Myocyte (in vitro differentiated cells): ENCODE results near the gene KCNMB1. TPM values are rescaled to one million over a fixed set of nuclear protein-coding genes. Genes with fewer than 3 reads are reported as not detected.

ENCODE experiments used
- DNase-seq: peaks from one replicate; pipeline ENCODE4 v3.0.0-alpha.2; 2012; ENCODE audit warnings: low read depth
- total RNA-seq: library from RNA; depleted of rRNA; stranded (reverse); fragments of >200 nt; gene quantifications from 2 replicates; pipeline ENCODE4 v1.2.3, GENCODE V29; 2014

Gene KCNMB1
- total RNA-seq, 1 donor from 2014 or later: not detected

DNA sequence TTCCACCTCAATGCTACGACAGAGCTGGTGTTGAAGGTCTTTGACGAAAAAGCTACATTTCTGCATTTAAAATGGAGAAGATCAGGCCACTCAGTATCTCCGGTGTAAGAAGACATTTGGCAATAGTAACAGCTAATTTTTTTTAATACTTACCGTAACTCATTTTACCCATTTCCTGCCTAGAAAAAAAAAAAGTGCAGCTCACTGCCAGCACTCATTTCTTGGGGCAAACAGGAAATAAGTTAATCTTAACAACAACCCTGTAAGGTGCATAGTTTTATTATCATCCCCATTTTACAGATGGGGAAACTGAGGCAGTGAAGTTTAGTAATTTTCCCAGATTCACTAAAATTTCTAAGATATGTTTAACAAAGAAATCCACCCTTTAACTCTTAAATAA, 27.4 kb upstream of the KCNMB1 start:
- no peak for DNase-seq

DNA sequence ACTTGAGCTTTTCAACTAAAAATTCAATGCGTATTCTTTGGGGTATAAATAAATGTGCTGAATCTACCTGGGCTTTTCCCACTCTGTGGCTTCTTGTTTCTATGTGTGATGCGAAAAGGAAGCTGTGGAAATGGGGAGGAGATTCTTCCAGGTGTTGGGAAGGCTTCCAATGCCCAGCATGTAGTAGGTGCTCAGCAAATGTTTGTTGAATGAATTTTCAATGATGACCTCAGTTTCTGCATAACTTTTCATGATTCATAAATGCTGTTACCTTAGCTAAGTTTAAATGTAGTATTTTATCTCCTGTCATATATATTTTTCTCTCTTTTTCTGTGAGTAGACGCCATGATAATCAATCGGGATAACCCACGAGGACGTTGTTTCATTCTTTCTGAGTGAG, 25.6 kb upstream of the KCNMB1 start:
- DNase-seq: no peak

DNA sequence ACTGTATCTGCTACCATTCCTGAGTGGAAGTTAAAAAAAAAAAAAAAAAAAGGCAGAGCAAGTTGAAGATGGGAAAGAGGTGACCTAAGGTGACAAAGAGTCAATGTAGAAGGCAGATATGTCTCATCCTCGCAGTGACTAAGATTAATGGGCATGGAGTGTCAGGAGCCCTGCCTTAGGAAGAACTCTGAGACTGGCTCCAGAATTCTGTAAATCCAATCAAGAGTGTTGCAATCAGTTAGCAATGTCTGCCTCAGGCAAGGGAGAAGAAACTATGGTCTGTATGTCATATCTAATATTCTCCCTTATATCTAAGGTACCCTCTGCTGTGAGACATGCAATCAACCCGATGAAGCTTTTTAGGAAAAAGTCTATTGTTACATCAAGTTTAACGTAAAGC, 24.7 kb upstream of the KCNMB1 start:
- DNase-seq: no peak

DNA sequence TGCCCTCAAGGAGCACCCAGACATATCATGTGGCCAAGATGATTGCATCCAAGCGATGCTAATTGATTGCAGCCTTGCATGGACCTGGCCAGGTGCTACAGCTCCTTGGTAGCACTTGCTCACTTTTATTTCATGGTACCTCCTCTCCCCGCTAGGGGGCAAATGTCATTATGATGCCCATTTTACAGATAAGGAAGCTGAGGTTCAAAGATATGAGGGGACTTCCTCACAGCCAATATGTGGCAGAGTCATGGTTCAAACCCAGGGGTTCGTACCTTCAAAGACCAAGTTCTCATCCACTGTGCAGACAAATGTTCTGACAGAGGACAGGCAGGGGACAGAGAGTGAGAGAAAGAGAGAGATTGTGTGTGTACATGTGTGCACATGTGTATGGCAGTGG, 21.9 kb upstream of the KCNMB1 start:
- DNase-seq: no peak

DNA sequence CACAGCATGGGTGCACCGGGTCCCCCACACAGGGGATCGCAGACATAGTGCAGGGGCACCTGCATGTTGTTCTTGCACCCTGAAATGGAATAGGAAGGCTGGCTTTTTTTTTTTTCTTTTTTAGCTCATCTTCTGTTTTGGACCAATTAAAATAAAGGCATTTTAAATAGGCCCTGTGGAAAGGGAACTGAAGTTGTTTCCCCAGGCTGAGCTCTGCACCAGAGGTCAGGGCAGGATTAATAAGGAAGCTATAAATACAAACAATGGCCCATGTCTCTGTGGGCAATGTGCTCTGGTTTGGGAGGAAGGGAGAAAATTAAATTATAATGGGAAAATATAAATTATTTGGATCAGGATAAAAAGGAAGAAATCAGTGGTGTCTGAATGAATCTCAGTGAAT, 21.2 kb upstream of the KCNMB1 start:
- DNase-seq: no peak

DNA sequence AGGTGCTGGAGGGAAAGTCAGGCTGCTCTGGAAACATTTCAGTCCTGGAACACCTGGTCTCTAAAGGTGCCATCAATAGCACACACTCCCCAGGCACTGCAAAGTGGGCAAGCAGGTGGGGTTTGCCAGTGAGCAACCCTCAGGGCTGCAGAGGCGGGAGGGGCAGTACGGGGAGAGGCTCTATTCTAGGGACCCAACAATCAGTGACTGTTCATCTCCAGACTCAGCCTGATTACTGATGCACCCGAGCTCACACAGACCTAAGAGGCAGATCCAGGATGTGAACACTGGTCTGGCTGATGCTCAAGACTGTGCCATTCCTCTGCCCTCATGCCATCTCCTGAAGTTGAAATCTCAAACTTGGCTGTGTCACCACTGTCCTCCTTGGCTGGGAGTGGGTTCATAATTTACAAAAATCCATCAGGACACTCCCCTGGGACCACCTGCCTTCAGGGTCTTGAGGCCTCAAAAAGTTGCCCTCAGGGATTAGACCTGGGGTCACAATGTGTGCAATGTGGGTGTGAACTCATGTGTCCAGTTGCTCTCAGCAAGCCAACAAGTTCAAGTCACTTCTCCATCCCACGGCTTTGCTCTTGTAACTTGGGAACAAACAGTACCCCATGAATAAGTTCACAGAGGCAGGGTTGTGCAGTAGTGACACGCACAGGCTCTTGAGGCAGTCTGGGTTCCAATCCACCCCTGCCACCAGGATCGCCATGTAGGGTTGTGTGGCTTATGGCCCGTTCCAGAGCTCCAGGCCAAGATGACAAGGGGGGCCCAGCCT, 19.9 kb upstream of the KCNMB1 start:
- DNase-seq: no peak

DNA sequence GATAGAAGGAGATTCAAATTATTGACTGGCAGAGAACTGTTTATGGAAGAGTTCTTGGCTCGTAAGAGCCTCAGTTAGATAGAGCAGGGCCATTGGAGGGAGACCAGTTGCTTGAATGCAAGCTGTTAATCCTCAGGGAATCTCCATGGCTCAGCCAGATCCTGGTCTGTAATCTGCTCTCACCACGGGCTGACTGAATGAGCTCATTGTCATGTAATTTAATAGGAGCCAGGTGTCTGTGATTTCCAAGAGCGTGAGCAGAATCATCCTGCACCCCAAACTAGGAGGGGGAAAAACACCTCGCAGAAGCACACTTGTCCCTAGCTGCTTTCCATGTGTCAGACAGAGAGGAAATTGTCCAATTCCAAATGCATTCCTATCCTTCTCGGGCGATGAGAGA, 19.1 kb upstream of the KCNMB1 start:
- DNase-seq: peak; percentile 52

DNA sequence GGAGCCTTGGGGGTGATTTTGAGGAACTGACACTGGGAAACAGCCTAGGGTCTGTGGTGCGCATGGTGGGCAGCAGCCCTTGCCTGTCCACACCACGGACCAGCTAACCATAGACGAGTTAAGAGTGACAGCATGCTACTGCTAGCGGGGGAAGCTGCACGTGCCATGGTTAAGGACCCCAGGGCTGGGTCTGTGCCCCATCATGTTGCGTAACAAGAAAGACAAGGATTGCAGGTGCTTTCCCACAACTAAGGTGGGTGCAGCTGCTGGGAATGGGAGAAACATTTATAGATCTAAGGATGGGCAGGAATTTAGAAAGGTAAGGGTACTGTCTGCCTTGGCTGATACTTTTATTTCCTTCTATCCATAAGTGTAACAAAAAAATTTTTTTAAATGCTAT, 17.9 kb upstream of the KCNMB1 start:
- no peak for DNase-seq

DNA sequence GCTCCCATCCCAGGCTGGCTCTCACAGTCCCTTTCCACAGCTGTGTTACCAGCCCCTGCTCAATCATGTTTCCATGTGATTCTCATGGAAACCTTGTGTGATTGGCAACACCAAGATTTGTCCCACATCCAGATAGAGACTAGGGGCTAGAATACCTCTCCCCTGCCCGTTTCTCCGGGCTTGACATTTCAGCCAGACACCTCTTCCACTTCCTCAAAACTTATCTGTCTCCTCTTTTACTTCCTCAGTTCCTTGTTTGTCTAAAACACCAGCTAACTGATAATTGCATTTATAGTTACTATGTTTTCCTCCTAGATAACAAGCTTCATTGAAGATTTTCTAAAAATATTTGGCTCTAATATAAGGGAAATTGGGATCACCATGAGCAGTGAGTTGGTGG, 16.6 kb upstream of the KCNMB1 start:
- no peak for DNase-seq

DNA sequence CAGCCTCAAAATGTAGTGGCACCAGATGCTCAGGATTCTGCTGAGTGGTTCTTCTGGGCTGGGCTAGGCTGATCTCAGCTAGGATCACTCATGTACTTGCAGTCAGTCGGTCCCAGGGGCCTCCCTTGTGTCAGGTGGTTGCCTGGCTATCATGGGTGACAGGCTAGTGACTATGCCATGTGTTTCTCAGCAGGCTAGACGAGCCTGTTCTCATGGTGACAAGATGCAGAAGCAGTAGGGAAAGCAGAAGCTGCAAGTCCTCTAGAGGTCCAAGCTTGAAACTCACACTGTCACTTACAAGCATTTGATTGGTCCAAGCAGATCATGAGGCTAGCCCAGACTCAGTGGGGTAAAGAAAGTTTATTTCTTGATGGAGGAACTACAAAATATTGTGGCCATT, 15.2 kb upstream of the KCNMB1 start:
- DNase-seq: no peak

DNA sequence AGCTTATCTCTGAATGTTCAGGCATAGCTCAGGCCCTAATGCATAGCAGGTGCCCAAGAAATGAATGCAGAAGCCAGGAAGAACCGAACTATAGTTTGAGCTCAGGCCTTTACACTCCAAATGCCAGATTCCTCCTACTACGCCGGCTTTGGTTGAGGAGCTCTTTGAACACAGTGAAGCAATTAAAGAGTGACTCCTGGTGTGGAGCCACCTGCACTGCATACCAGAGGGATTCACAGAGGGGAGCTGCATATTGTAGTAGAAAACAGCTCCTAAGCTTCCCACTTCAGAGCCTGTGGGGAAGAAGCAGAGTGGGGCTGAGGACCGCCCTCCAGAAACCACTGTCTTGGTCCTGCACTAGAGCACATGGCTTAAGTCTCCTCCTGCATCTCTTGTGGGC, 14.5 kb upstream of the KCNMB1 start:
- DNase-seq: no peak

DNA sequence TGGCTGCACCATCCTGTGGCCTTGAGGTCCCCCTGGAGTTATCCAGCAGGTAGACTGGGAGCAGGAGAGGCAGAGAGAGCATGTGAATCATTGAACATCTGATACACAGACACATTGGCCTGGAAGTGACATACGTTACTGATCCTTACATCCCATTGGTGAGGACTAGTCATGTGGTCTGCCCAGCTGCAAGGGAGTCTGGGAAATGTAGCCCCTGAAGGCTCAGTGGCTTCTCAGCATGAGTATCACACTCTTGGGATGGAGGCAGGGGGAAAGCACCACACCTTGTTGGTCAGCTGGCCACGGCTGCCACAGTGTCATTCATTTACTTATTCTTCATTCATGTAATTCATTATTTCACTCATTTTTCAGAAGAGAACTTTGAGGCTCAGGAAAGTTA, 13.3 kb upstream of the KCNMB1 start:
- DNase-seq: no peak

DNA sequence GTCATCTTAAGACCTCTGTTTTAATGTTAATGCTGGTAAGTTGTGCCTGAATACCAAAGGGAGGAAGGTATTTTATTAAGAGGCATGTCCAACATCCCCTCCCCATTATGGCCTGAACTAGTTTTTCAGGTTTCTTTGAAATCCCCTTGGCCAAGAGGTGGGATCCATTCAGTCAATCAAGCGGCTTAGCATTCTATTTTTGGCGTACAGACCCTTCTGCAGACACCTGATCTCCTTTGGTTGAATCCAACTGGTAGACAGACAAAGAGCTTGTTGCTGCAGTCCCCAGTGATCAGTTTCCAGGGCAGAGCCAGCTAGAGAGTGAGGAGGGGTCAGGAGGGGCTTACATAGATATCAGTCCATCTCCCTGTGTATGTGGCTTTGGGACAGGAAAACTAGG, 7.9 kb upstream of the KCNMB1 start:
- no peak for DNase-seq

DNA sequence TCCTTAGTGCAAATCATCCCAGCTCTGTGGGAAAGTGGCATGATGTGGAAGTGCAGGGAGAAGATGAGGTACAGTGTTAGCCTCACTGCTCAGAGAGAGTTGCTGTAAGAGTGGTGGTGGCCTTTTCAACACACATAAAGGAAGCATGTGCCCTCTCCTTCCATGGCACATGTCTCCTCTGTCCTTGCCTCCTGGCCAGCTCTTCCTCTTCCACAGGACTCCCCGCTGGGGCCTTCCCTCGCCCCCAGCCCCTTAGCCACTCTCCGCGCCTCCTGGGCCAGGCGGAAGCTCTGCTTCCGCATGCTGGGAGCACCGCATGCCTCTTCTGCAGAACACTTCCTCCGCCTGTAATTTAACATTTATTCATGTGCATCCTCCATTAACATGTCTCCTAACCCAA, 4.8 kb upstream of the KCNMB1 start:
- no peak for DNase-seq

DNA sequence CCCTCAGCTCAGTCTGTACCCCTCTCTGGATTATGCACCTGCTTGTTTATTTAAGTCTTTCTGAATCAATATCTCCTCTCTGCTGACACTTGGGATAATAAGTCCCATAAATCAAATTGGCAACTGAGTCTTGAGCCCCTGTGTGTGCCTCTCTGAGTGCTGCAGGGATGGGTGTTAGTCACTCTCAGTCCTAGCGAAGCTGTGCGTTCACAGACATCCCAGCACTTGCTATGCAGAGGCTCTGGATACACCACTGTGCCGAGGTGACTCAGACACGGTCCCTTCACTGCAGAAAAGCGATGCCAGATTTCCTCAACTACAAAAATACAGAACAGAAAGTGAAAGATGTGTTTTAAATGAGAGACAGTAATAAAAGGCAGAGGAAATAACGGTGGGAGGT, 4.1 kb upstream of the KCNMB1 start:
- DNase-seq: no peak

DNA sequence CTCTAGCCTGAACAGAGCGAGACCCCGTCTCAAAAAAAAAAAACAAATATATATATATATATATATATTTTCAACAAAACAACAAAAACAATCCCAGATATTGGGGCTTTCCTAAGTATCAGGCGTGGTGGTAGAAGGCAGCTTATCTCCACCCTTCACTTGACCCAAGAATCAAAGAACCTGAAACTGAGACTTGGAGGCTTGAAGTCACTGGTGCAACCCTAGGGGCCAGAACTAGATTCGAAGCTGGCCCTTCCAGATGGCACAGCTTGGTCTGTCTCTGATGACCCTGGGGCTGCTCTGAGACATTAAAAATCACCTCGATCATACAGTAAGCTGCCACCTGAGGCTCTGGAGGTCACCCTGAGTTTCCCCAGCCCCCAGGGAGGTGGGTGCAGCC, 1.3 kb upstream of the KCNMB1 start:
- no peak for DNase-seq

DNA sequence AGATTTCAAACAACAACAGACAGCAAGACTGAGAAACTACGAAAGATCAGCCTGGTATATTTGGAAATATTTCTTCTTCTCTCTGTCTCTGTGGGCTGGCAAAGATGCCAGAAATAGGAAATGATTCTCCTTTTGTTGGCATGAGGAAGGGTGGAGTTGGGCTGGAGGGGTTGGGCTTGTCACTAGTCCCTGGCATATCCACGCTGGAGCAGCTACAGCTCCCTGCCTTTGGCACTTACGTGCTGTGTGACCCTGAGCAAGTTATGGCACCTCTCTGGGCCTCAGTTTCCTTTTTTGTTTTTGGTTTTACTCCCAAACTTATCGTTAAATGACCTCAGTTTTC, 354 bp upstream of the KCNMB1 start:
- peak; percentile 1 for DNase-seq

DNA sequence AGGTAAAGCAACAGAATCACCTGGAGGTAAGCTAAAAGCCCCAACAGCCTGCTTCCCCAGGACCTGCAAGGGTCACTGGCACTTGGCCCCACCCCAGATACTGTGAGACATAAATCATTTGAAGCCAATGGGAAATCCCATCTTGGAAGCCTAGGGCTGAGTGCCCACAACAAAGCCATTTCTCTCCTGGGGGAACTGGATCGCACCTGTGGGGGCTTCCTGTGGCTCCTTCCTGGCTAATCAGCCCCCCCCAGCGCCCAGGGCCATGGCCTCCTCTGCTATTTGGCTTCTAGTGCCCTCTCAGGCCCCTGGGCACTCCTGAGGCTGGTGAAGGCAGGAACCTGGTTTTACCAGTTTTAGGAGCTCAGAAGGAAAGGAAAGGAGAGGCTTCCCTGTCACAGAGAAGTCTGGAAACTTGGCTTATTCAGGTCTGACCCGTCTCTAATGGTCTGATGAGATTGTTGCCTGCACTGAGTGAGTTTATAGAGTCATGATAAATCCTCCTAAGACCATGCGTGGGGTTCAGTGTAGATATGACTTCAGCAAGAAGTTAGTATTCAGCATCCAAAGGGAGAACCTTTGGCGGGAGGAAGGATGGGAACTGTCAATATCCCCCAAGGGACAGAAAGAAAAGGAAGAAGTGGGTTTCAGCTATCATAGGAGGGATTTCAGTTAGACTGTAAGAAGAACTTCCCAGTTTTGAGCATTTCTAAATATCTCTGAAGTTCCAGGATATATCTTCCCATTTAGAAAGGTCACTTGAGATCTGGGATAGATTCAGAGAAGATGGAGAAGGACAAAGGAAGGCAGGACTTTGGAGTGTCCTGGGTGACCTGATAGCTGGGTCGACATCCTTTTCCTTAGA, 1.2 kb downstream of the KCNMB1 start:
- DNase-seq: no peak

DNA sequence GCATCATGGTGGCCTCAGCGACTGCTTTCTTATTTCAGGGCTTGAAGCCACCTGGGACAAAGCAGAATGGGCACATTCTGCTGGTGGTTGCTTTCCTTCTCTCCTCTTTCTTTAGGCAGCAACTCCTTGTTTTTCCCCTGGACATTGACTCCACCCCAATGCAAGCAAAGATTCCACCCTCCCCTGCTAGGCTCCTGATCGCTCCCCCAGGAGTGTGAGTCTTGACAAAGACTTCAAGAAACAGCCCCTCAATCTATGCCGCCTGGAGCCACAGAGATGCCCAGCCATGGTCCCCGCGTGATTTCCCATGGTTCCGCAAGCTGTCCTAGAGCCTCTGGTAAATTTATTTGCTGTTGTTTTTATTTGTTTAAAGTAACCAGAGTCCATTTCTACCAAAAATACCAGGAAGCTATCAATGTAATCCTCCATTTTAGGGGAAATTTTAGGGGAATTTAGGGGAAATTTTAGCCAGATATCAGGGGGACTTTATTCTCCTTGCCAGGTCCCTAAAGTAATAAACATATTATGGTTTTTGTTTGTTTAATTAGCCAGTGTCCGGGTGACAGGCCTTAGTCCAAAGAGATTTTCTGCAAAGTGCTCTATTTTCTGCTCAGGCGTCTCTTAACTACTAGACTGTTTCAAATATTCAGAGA, 2.3 kb downstream of the KCNMB1 start:
- no peak for DNase-seq

DNA sequence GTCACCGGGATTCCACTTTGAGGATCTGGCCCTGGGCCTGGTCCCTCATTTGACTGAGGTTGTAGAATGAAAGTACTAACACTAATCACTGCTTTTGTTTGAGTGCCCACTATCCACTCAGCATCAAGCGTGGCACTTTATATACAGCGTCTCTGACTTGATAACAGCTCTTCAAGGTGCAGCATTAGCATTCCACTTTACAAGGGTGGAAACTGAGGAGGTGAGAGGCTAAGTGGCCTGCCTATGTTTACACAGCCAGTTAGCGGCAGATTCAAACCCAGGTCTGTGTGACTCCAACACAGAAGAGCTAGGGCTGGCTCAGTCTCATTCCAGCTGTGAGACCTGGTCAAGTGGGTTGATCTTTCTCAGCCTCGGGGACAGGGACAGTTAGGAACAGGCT, 5.9 kb downstream of the KCNMB1 start:
- DNase-seq: no peak

DNA sequence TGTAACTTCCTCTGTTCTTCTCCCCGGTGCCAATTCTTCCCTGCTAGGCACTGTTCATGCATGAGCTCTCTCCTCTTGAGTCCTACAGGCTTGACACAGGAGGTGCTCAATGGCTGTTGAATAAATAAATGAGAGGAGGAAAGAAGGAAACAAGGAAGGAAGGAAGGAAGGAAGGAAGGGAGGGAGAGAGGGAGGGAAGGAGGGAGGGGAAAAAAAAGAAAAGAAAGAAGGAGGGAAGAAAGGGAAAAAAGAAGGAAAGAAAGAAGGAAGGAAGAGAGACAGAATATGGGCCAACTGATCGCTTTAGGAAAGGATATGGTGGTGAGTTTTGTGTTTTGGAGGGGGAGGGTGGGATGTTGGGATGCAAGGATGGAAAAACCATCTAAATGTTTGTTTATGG, 6.4 kb downstream of the KCNMB1 start:
- no peak for DNase-seq

DNA sequence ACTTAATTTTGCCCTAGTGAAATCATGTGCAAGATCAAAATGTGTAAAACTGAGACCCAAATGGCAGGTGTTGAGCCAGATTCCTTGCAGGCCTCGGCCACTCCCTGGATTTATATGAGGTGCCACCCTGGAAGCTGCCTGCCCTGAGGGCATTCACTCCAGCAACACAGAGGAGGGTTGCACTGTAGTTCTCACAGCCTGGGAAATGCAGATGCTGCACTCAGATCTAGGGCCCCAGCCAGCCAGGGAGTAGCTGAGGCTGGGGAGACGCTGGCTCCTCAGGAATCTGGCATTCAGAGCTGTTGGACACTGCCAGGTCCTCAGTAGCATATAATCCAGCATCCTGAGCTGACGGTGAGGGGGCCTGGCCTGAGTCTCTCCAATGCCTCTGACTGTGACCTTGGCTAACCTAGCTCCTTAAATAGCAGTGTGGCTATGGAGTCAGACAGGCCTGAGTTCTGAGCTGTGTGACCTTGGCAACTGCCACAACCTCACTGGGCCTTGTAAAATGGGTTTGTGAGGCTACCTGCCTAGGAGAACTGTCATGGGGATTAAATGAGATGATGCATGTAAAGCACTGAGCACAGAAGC, 8.7 kb downstream of the KCNMB1 start:
- DNase-seq: no peak
